Stimulated activated CD4-positive, alpha-beta T cell treated with anti-CD3 and anti-CD28 coated beads, Interleukin-4, amount 100 ng/mL, for 4 hours (primary cell): ENCODE measurements around the gene PCDHGB5.
A peak's percentile ranks its signal among the peaks of the same experiment; 100 is the strongest.
"Not testable (repeated sequence)": the region's sequence is repeated elsewhere in the genome, so short reads cannot be mapped to it uniquely, and the experiment has no call there.

ENCODE experiments used
- DNase-seq, 2 experiments: peaks; one replicate each; pipeline ENCODE4 v3.0.0-alpha.2; 2020

Gene PCDHGB5

GRCh38 chr5:141397756-141398551 is at the start of gene PCDHGB5:
TSS of gene PCDHGB5 (plus strand) at chr5:141397947. CDS start at chr5:141398128, 181 bp downstream.
- DNase-seq: peak in 1 of 2 experiments; percentile 34

- peak in 1 of 2 experiments; percentile 7 for DNase-seq
Measured at GRCh38 chr5:141349917-141350619, 47.7 kb upstream of the PCDHGB5 start, which contains the start of gene PCDHGB1. TSS of gene PCDHGB1 (plus strand) at chr5:141350099. CDS start at chr5:141350261, 162 bp downstream.

GRCh38 chr5:141351591-141351990 is 46.2 kb upstream of the PCDHGB5 start:
- DNase-seq: no peak

- no peak for DNase-seq
Measured at GRCh38 chr5:141354900-141355469, 42.8 kb upstream of the PCDHGB5 start, which contains the start of gene PCDHGA4. TSS of gene PCDHGA4 (plus strand) at chr5:141355021. CDS start at chr5:141355108, 87 bp downstream.

- no peak for DNase-seq
Measured at GRCh38 chr5:141355641-141356040, 42.1 kb upstream of the PCDHGB5 start.

- DNase-seq: no peak
Measured at GRCh38 chr5:141356133-141356532, 41.6 kb upstream of the PCDHGB5 start.

GRCh38 chr5:141356950-141357349 is 40.8 kb upstream of the PCDHGB5 start:
- DNase-seq: no peak

GRCh38 chr5:141359790-141360426 is 37.8 kb upstream of the PCDHGB5 start, which contains the start of gene PCDHGB2:
TSS of gene PCDHGB2 (plus strand) at chr5:141359994. CDS start at chr5:141360136, 142 bp downstream.
- DNase-seq: no peak

GRCh38 chr5:141360685-141361084 is 37.1 kb upstream of the PCDHGB5 start:
- no peak for DNase-seq

GRCh38 chr5:141362719-141363118 is 35.0 kb upstream of the PCDHGB5 start:
- no peak for DNase-seq

GRCh38 chr5:141363952-141364660 is 33.6 kb upstream of the PCDHGB5 start, which contains the start of gene PCDHGA5:
TSS of gene PCDHGA5 (plus strand) at chr5:141364162. CDS start at chr5:141364331, 169 bp downstream.
- no peak for DNase-seq

GRCh38 chr5:141366016-141366896 is 31.5 kb upstream of the PCDHGB5 start:
- no peak for DNase-seq

- DNase-seq: peak; percentile 8 to 15
Measured at GRCh38 chr5:141369994-141370848, 27.5 kb upstream of the PCDHGB5 start, which contains the start of gene PCDHGB3. TSS of gene PCDHGB3 (plus strand) at chr5:141370242. CDS start at chr5:141370395, 153 bp downstream.

- no peak for DNase-seq
Measured at GRCh38 chr5:141371572-141372475, 25.9 kb upstream of the PCDHGB5 start.

- no peak for DNase-seq
Measured at GRCh38 chr5:141373673-141374317, 24.0 kb upstream of the PCDHGB5 start, which contains the start of gene PCDHGA6. TSS of gene PCDHGA6 (plus strand) at chr5:141373891. CDS start at chr5:141374084, 193 bp downstream.

- DNase-seq: no peak
Measured at GRCh38 chr5:141374627-141375026, 23.1 kb upstream of the PCDHGB5 start.

- not testable (repeated sequence) for DNase-seq
Measured at GRCh38 chr5:141375444-141376155, 22.1 kb upstream of the PCDHGB5 start.
